Stimulated activated CD4-positive, alpha-beta T cell treated with anti-CD3 and anti-CD28 coated beads, Interleukin-12 subunit alpha, Interleukin-12 subunit beta, amount 100 ng/mL, for 24 hours (primary cell): Measurements from ENCODE around the gene MRPS2.
"Not testable (repeated sequence)": the region's sequence is repeated elsewhere in the genome, so short reads cannot be mapped to it uniquely, and the experiment has no call there.

Experiments used
- DNase-seq, 2 experiments: peaks; one replicate each; pipeline ENCODE4 v3.0.0-alpha.2; 2020; ENCODE audit warnings: low read depth in 2 of 2

MRPS2 gene

DNA sequence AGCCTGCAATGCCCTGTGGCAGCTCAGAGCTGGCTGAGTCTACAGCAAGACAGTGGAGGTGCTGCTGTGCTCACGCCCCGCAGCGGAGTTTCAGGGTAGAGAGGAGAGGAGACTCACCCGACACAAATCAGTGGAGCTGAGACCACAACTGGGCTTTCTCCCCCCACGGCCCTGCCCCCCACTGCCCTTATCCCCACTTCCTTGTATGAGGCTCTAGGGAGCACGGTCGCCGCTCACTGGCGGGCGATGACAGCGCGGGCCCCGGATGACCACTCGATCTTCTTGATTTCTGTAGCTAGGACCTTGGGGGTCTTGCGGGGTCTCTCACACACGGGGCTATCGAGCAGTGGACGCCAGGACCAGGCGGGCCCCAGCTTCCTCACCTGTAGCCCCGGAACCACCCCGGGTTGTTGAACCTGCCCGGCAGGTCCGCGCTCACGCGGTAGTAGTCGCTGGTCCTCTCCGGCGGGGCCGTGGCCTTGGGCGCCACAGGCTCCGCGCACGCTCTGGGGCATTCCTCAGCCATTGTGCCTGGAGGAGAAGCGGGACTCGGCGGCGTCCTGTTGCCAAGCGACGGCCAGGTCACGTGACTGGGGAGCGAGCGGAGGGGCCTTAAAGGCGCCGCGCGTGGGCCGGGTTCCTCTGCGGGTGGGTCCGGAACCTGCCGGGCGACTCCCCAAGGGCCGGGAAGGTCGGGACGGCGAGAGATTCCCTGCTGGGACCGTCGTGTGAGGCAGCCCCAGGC, 984 bp upstream of the MRPS2 start:
- DNase-seq, result peak; percentile 71 to 87

DNA sequence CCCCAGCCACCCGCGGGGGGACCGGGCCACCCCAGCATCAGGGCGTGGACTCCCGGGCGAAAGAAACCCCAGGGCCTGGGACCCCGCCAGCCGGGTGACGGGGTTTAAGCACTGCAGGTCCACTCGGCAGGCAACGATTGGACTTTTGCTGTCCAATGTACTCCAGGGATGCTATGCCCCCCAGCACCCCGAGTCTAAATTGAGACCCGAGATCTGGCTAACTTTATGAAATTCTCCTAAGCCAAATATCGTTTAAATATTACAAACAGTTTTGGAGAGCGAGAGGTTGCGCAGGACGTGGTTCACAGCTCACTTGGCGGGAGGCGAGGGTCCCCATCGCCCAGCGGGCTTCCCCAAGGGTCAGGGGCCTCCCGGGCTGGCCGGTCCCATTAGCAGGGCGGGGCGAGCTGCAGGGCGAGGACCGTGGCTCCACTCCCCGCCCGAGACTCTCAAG, 384 bp upstream of the MRPS2 start:
- DNase-seq, result no peak

DNA sequence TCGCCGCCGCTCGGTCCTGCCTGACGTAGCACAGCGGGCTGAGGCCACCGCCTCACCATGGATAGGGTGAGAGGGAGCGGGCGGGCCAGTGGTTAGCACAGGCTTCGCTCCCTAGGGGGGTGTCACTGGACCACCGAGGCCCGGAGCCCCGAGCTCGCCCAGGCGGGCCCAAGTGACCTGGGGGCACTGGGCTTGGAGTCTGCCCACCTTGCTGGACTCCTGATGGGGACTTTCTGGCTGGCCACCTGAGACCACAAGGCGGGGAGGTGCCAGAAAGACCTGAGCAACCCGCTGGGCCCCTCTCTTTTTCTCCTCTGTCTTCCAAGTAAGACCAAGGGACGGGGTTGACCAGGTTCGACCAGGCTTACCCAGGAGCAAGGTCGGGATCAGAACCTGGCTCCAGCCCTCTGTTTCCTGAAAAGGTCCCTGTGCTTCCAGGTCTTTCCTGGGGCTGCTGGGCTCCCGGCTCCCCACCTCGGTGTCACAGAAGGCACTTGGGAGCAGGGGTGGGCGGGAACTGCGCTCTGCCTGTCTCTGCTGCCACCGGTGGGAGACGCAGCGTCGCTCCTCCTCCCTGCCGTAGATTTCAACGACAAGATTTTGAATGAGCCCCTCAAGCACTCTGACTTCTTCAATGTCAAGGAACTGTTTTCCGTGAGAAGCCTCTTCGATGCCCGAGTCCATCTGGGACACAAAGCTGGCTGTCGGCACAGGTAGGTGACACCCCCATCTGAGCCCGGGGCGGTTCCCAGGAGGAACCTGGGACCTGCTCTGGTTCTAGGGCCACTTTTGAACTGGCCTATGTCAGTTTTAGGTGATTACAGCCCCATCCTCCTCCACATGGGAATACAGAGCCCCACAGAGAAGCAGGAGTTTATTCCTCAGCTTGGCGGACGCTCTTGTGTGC, 1.0 kb downstream of the MRPS2 start:
- no peak for DNase-seq

DNA sequence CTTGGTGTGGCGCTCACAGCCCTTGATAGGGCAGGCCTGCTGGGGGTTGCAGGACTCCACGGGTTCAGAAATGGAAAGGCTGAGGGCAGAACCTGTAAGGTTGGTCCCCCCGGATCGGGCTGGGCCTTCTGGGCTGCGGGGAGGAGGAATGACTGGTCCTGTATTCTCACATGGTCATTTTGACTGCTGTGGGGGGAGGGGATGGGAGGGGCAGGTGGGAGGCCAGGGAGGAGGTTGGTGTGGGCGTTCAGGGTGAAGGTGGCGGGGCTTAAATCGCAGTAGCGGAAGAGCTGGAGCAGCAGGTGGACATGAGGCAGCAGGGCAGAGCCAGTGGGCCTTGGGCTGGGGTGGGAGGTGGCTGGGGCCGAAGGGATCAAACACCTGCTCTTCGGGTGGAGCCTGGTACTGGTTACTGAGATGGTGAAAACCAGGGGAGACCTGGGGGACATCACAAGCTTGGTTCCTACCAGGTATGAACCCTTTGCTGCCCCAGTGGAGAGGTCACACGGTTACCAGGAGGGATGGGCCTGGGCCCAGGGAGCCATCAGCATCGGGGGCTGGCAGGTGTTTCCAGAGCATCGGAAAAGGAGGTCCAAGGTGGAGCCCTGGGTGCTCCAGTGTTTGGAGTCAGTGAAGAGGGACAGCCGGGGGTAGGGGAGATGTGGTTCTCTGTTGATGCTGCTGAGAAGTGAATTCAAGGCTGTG, 1.8 kb downstream of the MRPS2 start:
- DNase-seq, result no peak

DNA sequence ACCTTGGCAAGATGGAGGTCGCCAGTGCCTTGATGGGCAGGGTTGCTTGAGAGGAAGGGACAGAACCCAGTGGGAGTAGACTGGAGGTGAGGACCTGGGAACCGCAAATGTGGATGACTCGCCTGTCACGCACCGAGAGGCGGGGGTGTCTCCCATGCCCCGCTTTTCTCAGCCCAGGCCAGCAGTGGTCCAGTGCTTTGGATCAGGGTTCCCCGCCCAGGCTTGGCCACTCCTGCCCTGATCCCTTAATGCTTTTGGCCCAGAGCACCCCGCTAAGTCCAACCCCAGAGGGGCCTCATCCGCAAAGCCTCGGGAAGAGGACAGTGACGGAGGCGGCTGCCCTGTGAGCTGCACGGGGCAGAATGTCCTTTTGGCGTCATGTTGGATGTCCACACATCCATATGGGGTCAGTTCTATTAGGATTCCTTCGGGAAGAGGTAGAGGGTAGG, 2.4 kb downstream of the MRPS2 start:
- no peak for DNase-seq

DNA sequence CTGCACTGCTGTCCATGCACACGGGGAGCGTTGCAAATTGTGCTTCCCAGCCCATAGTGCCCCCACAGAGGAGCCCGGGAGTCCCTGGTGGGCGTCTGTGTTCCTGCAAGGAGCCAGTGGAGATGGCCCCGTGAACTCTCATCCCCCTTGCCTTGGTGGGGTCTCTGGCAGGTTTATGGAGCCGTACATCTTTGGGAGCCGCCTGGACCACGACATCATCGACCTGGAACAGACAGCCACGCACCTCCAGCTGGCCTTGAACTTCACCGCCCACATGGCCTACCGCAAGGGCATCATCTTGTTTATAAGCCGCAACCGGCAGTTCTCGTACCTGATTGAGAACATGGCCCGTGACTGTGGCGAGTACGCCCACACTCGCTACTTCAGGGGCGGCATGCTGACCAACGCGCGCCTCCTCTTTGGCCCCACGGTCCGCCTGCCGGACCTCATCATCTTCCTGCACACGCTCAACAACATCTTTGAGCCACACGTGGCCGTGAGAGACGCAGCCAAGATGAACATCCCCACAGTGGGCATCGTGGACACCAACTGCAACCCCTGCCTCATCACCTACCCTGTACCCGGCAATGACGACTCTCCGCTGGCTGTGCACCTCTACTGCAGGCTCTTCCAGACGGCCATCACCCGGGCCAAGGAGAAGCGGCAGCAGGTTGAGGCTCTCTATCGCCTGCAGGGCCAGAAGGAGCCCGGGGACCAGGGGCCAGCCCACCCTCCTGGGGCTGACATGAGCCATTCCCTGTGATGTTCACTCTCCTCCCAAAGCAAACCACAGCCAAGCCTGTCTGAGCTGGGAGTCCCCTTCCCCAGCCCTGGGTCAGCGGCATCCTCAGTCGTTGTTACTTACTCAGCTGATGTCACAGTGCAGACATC, 3.1 kb downstream of the MRPS2 start:
- no peak for DNase-seq

DNA sequence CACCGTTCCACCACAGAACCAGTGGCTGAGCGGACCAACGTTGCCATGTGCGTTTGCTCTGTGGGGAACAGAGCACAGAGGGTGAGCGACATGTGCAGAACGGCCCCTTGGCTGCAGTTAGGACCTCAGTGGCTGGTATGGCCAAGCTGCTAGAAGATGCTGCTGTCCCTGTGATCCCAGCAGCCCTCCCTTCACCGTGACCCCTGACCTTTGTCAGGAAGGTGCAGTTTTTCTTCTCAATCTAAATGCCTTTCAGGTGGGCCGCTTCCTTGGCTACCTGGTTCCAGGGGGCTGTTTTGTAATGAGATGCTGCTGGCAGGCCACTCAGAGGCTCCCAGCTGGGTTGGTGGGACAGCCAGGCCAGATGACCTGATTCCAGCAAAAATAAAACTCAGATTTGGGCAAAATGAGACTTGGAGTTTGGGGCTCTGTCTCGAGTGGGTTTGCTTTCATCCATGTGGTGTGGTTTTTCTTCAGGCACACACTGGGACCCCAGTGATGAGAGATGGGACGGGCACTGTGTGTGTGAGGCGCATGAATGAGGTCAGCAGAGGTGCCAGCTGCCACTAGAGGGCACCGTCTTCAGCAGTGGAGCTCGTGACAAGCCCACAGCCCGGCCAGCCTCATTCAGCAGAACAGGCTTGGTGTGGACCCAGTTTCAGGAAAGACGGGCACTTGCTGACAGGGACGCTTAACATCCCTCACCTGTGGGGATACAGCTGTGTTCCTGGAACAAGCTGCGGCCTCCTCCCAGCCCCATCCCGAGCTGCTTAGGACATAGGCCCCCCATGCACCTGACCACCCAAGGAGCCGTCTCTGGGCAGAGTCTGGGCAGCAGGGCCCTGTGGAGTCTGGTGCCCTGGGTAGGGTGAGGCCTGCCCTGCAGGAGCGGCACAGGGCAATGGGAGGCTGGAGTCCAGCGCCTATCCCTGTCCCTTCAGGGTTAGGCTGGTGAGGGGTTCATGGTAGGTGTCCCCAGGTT, 4.1 kb downstream of the MRPS2 start:
- peak; percentile 31 to 50 for DNase-seq

DNA sequence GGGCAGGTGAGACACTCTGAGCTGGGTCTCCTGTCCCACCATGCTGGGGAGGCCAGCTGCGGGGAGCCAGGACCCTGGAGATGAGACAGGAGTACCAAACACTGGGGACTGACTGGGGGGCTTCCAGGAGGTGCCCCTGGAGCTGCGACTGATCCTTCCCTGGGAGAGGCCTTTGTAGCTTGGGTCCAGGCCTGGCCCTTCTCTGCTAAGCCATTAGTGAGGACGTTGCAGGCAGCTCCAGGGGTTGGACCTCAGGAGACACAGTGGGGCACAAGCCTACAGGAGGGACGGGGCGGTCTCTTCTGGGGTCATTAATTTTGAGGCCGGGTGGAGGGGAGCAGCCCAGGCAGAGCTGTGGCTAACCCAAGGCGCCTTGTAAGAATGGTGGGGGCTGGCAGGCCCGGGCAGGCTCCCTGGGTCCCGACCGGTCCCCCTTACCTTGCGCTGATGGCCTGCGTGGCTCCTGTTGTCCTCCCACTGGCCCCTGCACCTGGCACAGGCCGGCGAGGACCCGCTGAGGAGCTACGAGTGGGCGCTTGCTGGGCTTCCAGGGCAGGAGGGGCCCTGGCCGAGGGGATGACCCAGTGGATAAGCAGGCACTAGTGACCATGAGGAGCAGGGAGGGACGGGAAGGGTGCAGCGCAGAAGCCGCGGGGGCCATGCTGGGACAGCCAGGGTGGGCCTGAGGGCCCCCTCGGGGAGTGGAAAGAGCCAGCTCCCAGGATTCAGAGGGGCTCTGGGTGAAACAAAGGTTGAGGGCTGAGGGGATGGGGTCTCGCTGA, 5.1 kb downstream of the MRPS2 start:
- no peak for DNase-seq

DNA sequence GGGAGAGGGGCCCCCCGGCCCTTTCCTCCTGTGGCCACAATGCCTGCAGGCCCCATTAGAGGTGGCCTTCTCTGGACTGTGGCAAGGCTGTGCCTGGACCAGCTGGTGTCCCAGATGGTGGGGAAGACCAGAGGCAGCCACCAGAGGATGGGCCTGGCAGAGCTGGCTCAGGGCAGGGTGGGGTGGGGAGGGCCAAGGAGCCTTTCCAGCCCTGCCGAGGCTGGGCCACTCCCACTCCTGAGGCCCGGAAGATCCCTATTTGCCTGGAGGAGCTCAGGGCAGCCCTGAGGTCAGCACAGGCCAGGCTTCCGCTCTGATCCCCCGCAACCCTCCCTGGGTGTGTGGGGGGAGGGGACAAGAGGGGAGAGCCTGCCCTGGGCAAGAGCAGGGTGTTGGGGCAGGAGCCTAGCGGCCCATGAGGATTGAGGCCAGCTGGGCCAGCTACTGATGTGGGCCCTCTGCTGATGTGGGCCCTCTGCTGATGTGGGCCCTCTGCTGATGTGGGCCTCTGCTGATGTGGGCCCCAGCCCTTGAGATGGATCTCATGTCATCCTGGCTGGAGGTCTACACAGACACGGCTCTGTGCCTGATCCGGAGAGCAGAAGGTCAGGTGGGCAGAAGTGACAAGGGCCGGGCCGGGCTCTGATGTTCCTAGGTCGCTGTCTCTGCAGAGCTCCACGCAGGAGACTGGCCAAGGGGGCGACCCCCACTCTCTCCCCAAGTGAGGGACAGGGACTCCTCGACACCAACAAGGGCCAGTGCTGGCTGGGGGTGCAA, 6.0 kb downstream of the MRPS2 start:
- no peak for DNase-seq

DNA sequence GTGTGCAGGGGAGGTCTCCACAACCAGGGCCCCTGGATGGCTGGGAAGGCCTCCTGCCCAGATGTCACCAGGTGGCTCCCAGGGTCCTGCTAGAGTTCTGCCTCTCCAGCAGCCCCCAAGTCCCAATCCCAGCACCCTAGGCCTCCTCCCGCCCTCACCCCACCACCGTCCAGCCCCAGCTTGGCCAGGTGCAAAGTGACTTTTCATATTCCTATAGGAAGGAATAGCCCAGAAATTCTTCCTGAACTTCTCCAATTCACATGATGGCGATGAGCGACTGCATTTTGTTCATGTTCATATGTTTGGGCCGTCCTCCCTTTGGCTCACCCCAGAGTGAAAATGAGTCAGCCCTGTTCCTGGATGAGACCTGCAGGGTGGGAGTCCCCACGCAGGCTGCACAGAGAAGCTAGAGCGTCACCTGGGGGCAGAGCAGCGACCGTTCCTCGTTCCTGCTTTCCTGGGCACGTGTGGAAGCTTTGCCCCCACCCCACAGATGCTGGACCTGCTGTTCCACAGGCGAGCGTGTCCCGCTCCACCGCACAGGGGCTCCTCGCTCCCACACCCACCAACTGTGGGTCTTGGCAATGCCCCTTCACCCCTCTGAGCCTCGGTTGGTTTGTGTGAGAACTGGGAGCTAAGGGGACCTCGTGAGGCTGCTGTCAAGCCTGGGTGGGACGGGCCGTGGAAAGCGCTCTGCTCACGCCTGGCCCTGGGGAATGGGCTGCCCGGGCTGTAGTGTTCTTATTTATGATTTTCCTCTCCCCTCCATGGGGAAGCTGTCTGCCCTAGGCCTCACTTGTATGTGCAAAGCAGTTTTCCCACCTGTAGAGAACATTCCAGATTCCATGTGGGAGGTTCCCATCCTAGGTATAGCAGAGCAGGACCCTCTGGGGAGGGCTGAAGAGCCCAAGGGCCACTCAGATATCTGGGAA, 6.9 kb downstream of the MRPS2 start:
- DNase-seq, result no peak

DNA sequence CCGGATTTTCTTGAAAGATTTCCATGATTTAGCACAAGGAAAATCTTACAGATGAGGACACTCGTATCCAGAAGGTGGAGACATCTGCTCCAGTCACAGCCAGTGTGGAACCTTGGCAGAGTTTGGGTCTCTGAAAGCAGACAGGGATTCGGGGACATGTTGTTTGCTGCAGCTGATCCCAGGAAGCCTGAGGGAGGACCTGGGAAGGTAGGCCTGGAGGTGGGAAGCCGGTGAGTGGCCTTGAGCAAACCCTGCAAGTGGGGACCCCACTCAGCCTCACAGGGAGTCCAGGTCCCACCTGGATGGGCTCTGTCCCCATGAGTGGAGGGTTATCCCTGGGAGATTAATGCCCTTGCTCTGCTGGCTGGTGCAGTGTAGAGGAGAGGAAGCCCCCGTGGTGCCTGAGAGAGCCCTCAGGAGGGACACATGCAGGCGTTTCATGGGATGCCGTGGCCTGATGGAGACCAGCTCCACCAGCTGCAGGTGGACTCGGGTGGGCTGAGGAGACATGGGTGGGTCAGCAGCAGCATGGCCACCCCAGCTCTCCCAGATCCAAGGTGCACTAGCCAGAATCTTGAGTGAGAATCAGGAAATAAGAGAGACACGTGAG, 7.8 kb downstream of the MRPS2 start:
- DNase-seq, result no peak

DNA sequence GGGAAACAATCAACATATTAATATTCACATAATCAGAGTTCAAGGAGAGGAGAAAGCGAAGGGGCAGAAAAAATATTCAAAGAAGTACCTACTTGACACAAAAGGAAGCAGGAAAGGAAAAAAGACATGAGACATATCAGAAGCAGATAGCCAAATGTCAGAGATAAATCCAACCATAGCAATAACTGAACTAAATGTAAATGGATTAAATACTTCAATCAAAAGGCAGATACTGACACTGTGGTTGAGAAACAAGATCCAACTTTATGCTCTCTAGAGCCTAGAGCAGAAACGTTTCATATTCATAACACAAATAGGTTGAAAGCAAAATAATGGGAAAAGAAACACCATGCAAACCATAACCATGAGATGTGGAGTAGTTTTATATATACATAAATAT, 9.0 kb downstream of the MRPS2 start:
- no peak for DNase-seq

DNA sequence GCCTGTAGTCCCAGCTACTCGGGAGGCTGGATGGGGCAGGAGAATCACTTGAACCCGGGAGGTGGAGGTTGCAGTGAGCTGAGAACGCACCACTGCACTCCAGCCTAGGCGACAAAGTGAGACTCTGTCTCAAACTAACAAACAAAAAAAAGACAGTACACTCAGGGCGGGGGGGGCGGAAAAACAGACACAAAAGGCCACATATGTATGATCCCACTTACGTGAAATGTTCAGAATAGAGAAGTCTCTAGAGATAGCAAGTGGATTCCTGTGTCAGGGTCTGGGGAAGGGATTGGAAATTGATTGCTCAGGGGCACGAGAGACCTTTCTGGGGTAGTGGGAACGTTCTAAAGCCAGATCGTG, 11.7 kb downstream of the MRPS2 start:
- DNase-seq, result no peak

DNA sequence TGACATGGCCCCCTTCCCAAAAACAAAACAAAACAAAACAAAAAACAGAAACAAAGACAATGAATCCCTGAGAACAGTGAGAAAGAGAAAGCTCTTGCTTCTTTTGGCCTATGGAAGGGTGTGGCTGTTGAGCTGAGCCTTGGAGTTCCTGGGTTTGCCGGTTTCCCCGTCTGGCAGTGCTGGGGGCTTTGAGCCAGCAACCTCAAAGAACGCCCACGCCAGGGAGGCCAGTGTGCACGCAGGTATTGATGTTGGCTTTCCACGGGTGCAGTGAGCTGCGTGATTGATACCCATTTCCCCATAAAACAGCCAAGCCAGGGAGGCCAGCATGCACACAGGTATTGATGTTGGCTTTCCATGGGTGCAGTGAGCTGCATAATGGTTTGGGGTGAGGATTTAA, 12.4 kb downstream of the MRPS2 start:
- DNase-seq, result no peak

DNA sequence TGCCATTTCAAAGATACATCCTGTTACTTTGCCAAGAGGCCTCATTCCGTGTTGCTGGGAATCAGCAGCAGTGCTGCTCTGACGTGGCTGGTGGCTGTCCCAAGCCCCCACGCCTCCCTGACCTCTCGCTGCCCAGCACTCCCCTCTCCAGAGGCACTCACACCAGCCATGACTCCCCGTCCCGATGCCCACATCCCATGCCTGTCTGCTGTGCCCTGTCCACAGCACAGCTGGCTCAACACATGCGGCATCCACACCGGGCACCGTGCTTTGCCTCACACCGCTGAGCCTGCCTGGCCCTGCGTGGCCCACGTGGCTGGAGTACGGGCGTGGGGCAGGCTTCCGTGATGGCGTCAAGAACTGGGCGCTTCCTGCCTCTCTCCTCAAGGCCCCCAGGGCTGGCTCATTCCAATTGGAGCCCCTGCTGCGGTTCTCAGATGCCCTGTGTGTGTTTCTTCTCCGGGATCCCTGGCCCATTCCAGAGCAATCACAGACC, 12.9 kb downstream of the MRPS2 start:
- no peak for DNase-seq

DNA sequence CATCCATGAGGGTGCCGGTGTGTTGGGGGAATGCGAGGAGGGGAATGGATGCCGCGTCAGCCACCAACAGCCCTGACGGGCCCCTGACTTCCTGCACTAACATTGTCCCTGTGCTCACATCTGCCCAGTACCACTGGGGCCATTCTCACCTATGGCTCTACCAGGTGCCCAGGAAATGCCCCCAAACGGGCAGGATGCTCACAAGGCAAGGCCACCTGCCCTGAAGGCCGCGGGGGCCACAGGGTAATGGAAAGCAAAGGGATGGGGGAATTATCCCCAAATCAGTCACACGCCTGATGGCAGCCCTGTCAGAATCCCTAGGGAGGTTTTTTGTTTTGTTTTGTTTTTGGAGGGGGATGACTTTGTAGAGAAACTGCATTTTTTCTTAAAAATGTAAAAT, 13.4 kb downstream of the MRPS2 start:
- not testable (repeated sequence) for DNase-seq
